Activated T-cell treated with anti-CD3 and anti-CD28 coated beads for 1 hour (primary cell): ENCODE results near the gene ETV2.
"Not testable (repeated sequence)": the region's sequence is repeated elsewhere in the genome, so short reads cannot be mapped to it uniquely, and the experiment has no call there.

ENCODE experiments used
- DNase-seq: peaks from one replicate; pipeline ENCODE4 v3.0.0-alpha.2; 2020; ENCODE audit warnings: low read depth

The ETV2 gene

GRCh38 chr19:35628565-35629331, 12.8 kb upstream of the ETV2 start, which contains the start of gene RBM42:
RBM42 (plus strand) TSS chr19:35629036; CDS start chr19:35629154, 118 bp downstream.
- peak; percentile 91 for DNase-seq

GRCh38 chr19:35629332-35629633, 12.3 kb upstream of the ETV2 start:
- no peak for DNase-seq

- no peak for DNase-seq
Observed at GRCh38 chr19:35633727-35634440, 7.7 kb upstream of the ETV2 start.

- DNase-seq = no peak
Observed at GRCh38 chr19:35636651-35637050, 4.9 kb upstream of the ETV2 start.

GRCh38 chr19:35637165-35637564, 4.4 kb upstream of the ETV2 start:
- no peak for DNase-seq

GRCh38 chr19:35639321-35639639, 2.3 kb upstream of the ETV2 start:
- DNase-seq = no peak

GRCh38 chr19:35639863-35640262, 1.7 kb upstream of the ETV2 start:
- no peak for DNase-seq

GRCh38 chr19:35642312-35642711, 767 bp downstream of the ETV2 start:
- no peak for DNase-seq

GRCh38 chr19:35642798-35643254, 1.3 kb downstream of the ETV2 start:
- DNase-seq = no peak

- DNase-seq = peak; percentile 72
Observed at GRCh38 chr19:35643255-35644205, 2.0 kb downstream of the ETV2 start.

- DNase-seq = peak; percentile 90
Observed at GRCh38 chr19:35644206-35644986, 2.9 kb downstream of the ETV2 start.

- peak; percentile 67 for DNase-seq
Observed at GRCh38 chr19:35644987-35645679, 3.6 kb downstream of the ETV2 start.

GRCh38 chr19:35645680-35646511, 4.4 kb downstream of the ETV2 start:
- no peak for DNase-seq

- DNase-seq = peak; percentile 79
Observed at GRCh38 chr19:35648017-35648961, 6.7 kb downstream of the ETV2 start, which contains the start of gene COX6B1. COX6B1 (plus strand) TSS chr19:35648323; CDS start chr19:35651244, 2,921 bp downstream.

GRCh38 chr19:35650581-35650980, 9.0 kb downstream of the ETV2 start:
- no peak for DNase-seq

- DNase-seq = not testable (repeated sequence)
Observed at GRCh38 chr19:35654828-35655227, 13.3 kb downstream of the ETV2 start.

- no peak for DNase-seq
Observed at GRCh38 chr19:35655600-35655999, 14.1 kb downstream of the ETV2 start.

GRCh38 chr19:35656700-35657099, 15.2 kb downstream of the ETV2 start:
- no peak for DNase-seq
